Amygdala (tissue), 56 donors: ENCODE data around the gene ADAM12.
"Not testable (repeated sequence)": the region's sequence is repeated elsewhere in the genome, so short reads cannot be mapped to it uniquely, and the experiment has no call there.

ENCODE experiments used
- DNase-seq, 56 donors: peaks; one replicate each; lab custom pipeline; 2025; lab: John Stamatoyannopoulos, UW

The ADAM12 gene

DNA sequence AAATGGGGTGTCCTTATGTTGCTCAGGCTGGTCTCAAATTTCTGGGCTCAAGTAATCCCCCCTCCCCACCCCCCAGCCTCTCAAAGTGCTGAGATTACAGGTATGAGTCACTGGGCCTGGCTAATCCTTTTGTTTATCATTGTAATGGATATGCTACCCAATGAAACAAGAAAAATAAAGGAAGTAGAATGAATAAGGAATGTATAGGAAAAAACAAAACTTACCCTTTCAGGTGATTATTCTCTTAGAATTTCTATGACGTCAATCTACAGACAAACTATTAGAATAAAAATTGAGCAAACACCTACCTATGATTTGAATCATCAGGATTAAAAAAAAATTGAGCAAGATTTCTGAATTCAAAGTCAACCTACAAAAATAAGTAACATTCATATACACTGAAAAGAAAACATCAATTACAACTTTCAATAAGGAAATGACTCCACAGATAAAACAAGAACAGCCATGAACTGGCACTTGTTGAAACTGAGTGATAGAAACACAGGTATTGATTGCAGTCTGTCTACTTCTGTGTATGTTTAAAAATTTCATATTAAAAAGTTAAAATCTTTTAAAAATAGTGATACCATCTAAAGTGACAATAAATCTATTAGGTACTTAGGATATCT lies 12.2 kb downstream of the ADAM12 start:
- DNase-seq, result no peak

DNA sequence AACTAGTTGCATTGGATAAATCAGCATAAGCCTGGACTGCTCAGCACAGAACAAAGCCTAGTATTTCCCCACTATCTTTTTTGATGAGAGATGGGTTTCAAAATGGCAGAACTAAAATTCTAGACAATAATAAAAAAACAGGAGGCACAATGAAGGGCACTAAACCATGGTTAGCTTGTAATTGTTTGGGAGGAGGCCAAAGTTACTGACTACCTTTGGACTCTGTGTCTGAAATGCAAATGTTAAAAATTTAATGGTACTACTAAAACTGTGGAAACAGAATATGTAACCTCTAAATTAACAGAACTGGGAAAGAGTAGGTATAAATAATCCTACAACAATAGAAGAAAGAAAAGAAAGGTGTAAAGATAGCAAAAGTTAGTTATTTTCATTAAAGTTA lies 13.0 kb downstream of the ADAM12 start:
- DNase-seq, result no peak

DNA sequence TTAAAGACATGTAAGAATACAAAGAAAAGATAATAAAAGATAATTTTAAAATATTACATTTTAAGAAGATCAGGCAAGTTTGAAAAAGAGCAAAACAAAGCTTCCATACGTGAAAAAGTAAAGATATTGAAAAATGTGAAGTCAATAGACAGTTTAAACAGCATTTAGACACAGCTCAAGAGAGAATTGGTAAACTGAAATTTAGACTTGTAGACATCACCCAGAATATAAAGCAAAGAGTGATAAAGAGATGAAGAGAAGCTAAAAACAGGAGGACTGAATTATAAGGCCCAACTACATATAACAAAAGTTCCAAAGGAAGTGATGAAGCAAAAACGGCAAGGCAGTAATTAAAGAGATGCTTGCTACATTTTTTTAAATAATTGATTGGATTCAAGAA lies 13.8 kb downstream of the ADAM12 start:
- DNase-seq, result no peak

DNA sequence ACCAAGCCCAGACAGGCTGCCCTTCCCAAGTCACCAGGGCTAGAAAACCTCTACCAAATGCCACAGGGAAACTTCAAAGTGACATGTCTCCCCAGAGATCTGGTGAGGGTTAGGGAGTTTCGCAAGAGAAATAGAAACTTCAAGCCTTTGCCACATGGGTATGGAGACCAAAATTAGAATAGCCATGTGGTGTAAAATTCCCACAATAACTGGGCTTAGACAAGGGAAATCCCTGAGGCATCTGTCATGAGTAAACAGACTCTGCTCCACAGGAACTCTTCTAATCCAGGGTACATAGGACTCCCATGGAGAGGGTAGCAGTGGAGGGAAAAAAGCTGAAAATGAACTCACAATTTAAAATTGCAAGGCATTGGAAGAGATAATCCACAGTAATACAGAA lies 14.3 kb downstream of the ADAM12 start:
- no peak for DNase-seq

DNA sequence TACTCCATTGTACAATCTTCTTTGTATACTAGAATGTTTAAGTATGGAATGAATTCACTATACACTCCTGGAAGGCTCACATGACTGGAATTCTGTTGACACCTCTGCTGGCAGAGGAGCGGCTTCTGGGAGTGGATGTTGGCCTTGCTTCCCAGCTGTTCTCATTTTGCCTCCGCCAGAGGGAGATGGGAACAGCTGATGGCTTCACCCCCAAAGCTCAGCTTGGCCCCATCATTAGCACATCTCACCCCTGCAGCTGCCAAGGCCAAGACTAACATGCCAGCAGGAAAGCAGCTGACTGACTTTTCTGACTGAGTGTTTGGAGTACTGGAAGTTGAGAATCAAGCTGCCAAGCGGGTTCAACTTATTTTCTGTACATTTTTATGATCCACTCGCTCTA lies 15.1 kb downstream of the ADAM12 start:
- DNase-seq, result peak in 6 of 56 donors; percentile 8 to 23 (median 17)

DNA sequence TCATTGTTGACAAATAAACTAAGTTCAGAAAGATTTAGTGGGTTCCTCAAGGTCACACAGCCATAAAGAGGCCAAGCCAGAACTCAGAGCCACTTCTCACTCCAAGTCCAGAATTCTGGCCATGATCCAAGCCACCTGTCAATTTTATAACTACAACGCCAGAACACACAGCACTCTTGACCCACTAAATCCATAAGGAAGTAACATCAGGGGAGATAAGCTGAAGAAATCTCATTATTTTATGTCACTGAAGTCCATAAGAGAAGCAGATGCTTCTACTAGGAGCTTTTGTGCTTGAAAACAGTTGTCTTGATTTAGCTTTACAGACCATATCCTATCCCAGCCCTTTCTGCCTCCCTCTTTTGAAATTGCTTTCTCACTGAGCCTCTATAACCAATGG lies 15.9 kb downstream of the ADAM12 start:
- DNase-seq, result no peak

DNA sequence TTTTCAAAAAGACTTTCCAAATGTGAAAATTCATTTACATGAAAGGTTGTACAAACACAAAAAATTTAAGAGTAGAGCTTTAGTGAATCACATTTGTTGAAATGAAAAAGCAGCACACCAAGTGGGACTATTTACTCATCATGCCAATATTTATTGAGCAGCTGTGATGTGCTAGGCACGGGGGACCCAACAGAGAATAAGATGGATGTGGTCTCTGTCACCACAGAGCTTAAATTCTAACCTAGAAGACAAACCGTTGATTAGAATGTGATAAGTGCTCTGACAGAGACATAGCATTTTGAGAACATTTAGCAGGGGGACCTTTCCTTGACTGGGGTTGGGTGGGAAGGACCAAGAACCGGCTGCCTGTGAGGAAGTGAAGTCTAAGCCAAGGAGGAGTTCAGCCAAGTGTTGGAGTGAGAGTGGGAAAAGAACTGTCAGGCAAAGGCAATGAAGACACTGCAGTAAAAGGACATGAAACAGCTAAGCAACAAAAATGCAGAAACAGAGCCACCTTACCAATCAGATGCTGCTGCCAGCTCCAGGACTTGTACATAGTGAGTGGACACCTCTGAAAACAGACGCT lies 19.1 kb downstream of the ADAM12 start:
- DNase-seq, result no peak

DNA sequence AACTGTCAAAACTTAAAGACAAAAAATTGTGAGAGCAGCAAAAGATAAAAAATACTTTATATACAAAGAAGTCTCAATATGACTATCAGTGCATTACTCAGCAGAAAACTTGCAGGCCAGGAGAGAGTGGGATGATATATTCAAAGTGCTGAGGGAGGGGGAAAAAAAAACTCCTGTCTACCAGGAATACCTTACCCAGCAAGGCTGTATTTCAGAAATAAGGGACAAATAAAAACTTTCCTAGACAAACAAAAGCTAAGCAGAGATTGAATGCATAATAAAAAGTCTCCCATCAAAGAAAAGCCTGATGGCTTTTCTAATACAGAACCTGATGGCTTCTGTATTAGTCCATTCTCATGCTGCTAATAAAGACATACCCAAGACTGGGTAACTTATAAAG lies 31.1 kb downstream of the ADAM12 start:
- no peak for DNase-seq

DNA sequence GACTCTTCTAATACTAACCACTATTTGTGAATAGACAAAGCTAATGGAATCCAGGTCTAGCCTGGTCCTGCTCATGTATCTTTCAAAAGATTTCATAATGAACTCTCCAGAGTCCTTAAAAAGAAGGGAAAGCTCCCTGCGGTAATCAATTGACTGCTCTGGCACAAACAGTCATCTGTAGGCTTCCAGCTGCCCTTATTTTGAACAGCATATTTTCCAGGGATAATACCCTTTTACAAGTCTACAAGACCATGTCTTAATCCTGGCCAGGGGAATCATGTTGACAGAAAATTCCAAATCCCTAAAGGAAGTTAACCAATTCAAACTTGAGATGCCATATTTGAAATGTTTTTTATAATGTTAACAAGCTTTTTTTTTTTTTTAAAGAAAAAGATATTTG lies 34.6 kb downstream of the ADAM12 start:
- no peak for DNase-seq

DNA sequence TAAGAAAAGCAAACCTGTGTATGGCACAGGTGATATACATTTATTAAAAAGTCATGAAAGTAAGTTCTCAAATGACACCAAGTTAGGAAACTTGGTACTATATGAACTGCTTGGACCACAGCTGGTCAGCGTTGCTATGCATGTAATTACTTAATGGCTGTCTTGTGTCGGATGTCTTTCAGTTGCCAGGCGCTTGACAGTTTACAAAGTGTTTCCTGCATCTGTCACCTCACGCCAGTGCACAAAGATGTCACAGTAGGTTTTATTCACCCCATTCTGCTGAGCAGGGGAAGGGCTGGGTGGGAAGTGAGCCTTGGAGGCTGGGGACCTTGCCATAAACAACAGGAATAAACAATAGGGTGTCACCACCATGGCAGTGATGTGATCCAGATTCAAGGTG lies 35.8 kb downstream of the ADAM12 start:
- no peak for DNase-seq

DNA sequence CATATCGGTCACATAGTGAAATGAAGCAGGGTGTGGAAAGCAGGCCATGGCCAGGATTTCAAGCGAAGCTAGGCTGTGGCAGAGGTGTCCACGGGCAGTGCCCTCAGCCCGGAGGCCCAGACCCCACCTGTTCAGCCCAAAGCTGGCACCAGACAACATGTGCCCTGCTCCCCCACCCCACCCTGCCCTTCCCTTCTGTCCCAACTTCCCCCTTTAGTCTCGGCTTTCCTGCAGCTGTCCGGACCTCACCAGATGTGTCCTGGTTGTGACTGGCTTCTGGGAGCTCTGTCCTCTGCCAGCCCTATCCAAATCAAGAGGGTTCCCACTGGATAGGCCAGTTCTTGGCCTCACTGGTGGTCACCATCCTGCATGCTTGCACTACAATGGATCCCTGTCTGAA lies 37.3 kb downstream of the ADAM12 start:
- no peak for DNase-seq

DNA sequence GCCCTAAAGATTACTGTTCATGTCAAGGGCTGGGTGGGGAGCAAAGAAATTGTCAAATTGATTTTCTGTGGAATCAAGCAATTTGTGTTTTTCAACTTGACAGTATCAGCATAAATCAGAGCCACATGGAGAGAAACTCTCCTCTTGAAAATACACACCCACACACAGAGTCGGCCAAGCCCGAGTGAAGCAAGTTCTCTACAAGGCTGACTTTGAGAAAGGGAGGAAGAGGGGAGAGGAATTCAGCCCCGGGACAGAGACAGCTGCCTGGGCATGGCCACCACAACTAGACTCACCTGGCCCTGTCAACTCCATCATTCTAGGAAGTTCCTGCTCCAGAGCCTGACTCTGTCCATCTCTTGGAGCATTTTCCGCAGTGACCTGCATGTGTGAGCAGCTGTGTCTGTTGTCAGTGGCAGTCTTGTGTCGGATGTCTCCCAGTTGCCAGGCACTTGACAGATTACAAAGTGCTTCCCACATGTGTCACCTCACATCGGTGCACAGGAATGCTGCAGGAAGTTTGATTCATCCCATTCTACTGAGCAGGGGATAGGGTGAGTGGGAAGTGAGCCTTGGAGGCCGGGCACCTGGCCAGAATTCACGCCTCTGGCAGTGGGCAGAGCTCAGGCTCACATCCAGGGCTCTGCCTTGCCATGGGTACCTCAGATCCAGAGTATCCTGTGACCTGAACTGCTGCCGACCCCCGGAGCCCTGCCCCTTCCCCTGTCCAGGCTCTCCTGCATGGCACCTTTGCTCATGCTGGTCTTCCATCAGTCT lies 37.9 kb downstream of the ADAM12 start:
- DNase-seq, result peak in 15 of 56 donors; percentile 5 to 47 (median 15)

DNA sequence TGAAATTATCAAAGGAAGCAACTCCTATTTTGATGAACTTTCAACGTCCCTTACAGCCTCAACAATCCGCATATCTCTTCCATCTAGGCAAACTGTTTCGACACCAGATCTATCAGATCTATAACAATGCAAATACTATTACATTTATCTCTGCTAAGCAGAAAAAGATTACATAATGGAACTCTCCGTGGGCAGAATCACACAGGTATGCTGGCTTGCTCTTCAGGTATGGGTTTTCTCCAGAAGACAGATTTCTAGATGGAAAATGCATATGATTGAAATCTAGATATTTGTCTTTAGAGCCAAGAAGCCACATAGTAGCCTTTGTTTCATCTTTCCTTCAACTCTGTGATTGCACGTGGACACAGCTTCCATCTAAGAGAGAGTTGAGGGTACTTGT lies 38.6 kb downstream of the ADAM12 start:
- DNase-seq, result no peak

DNA sequence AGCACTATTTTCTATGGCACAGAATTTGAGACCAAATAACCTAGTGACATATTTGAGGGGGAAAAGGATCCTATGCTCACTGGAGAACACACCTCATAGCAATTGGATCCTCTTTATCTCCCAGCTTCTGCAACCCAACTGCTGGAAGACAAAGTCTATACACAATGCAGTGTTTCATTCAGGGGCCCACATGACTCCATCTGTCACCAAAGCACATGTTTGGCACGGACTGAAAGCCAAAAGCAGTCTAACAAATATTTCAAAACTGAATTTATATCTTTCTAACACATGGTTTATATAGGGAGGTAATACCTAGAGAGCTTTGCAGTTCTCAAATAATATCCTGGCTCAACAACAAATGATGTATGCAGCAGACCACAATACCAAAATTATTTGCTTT lies 39.2 kb downstream of the ADAM12 start:
- DNase-seq, result peak in 9 of 56 donors; percentile 7 to 37 (median 25)

DNA sequence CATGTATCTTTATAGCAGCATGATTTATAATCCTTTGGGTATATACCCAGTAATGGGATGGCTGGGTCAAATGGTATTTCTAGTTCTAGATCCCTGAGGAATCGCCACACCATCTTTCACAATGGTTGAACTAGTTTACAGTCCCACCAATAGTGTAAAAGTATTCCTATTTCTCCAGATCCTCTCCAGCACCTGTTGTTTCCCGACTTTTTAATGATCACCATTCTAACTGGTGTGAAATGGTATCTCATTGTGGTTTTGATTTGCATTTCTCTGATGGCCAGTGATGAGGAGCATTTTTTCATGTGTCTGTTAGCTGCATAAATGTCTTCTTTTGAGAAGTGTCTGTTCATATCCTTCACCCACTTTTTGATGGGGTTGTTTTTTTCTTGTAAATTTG lies 44.8 kb downstream of the ADAM12 start:
- not testable (repeated sequence) for DNase-seq

DNA sequence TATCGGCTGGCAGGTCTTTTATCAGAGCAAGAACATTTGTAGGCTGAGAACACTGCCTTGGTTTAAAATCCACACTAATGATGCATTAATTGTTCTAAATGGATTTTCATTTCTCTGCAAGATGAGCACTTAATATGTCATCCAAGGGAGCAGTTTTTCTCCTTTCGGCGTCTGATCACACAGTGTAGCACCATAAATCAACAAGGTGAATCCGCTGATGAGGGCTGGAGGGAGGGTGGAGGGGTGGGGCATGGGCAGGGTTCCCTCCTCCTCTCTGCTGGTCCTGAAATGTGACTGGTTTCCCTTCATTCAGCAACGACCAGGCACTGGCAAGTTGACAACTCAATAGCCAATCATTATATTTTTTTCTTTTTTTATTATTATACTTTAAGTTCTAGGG lies 45.6 kb downstream of the ADAM12 start:
- no peak for DNase-seq

DNA sequence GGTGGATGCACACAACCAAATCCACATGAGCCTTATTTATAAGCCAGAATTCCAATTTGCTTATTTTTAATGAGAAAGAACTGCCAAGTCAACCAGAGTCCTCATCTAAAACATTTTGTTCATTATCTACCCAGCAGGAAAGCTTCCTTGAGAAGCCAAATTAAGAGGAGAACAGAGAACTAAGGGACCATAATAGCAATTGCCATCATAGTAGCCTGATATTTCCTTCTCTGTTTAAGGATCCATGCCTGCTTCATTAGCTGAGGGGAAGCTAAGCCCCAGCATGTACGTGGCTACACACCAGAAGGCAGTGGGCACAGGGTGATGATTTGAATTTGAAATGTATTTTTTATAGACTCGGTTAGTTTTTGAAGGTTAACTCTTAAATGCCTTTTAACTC lies 46.8 kb downstream of the ADAM12 start:
- no peak for DNase-seq

DNA sequence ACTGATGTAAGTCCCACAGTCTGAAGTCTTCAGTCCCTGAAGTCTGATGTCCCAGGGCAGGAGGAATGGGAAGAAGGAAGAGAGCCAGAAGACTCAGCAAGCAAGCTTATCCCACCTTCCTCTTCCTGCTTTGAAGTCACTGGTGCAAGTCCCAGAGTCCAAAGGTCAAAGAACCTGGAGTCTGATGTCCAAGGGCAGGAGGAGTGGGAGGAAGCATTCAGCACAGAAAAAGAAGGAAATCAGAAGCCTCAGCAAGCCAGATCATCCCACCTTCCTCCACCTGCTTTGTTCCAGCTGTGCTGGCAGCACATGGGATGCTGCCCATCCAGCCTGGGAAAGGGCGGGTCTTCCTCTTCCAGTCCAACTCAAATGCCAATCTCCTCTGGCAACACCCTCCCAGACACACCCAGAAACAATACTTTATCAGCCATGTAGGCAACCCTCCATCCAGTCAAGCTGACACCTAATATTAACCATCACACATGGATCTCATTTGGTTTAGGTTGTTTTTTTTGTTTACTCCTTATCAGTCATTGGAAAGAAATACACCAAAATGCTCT lies 50.9 kb downstream of the ADAM12 start:
- no peak for DNase-seq

DNA sequence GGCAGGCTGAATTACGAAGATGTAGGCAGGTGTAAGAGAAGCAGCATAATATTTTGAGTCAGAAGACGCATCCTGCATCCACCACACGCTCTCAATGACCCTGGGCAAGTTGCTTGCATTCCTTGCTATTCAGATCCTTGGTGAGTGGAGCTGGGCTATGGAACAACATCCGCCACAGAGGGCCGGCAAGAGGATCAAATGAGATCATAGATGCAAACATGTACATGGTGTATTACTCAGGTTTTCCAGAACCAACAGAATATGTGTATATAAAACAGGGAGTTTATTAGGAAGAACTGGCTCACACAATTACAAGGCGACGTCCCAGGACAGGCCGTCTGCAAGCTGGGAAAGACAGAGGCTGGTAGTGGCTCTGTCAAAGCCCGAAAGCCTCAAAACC lies 51.5 kb downstream of the ADAM12 start:
- no peak for DNase-seq

DNA sequence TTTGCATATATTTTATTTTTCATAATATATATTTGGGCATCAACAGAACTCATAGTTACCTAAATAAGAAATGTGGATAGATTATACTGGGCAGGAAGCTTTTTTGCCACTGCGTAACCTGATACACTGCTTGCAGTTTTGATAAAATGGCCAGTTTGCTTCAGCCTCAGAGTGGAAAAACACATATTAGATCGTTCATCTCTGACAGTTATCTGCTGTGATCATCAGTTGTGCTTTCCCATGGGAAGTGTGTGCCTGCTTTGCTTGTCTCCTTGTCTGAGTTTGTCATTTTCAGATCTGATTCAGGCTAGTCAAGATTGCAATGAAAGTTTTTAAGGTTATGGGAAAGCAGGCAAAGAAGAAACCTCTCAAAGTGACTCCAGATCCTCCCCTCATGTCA lies 54.0 kb downstream of the ADAM12 start:
- no peak for DNase-seq

DNA sequence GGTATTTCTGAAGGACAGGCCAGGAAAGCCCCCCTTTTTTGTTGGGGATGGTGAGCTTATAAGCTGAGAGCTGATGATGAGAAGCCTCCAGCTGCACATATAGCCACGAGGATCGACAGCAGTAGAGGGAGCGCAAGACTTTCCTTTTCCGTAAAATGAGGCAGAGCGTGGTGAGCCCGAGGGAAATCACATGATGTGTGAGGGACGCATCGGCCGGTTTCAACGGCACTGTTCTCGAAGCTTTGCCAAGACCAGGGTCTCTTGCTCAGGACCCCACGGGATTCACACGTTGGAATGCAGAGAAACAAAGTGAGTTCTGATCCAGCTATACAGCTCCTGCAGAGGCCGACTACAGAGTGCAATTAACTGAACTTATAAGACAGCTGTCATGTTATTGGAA lies 55.7 kb downstream of the ADAM12 start:
- DNase-seq, result no peak

DNA sequence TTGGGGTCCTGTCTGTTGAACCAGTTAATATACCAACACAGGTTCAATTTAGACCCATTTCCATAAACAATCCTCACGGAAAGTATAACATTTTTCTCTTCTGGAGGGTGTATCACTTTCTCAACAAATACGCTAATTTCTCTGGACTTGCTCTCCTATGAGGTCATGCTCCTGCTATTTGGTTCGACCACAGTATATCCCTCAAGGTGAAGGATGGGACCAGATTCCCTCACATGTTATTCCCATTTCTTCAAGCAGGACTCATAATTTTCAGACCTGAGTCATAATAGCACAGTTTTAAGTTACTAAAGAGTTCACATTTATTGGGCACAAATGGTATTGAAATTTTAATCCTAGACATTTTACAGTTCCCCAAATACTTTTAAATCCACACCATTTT lies 57.2 kb downstream of the ADAM12 start:
- no peak for DNase-seq
